C4-2B (cell line): ENCODE data around the gene AHR.

Experiments used
- CTCF ChIP-seq: fragments of 450-650 bp; conservative IDR thresholded peaks from 2 replicates; pipeline ENCODE4 v1.5.1; 2017; ENCODE audit warnings: mild to moderate bottlenecking
- ZFX ChIP-seq: fragments of 450-650 bp; IDR thresholded peaks from 2 replicates; pipeline ENCODE4 v1.6.1; 2017

GRCh38 chr7:17302575-17303142 is 4.2 kb downstream of the AHR start:
- no peak for TF ChIP-seq CTCF
- no peak for TF ChIP-seq ZFX
